Esophagus muscularis mucosa (tissue), 4 donors: ENCODE data around the gene CDK5RAP2. TPM values are rescaled to one million over a fixed set of nuclear protein-coding genes. Genes with fewer than 3 reads are reported as not detected.

Experiments used
- DNase-seq: peaks from one replicate; pipeline ENCODE4 v3.0.0-alpha.2; 2017; ENCODE audit errors: extremely low spot score
- H3K27ac ChIP-seq, 4 donors: fragments of 200-600 bp; sonication (generic); replicated peaks in 1 of 4; 1 replicate in 3 of 4; 2 replicates in 1 of 4; pipeline ENCODE4 v1.5.1; 2016 to 2019; ENCODE audit warnings: mild to moderate bottlenecking in 1 of 4
- H3K27me3 ChIP-seq, 4 donors: fragments of 200-600 bp; sonication (generic); one replicate each; pipeline versions ENCODE4 v1.5.1 to v1.6.0; 2016 to 2019
- H3K36me3 ChIP-seq, 4 donors: fragments of 200-600 bp; sonication (generic); one replicate each; pipeline ENCODE4 v1.5.1; 2016 to 2019
- H3K4me1 ChIP-seq, 4 donors: fragments of 200-600 bp; sonication (generic); one replicate each; pipeline ENCODE4 v1.5.1; 2016 to 2019
- H3K4me3 ChIP-seq, 4 donors: fragments of 200-600 bp; sonication (generic); 1 replicate in 2 of 4; 2 replicates in 2 of 4; pipeline ENCODE4 v1.5.1; 2016 to 2019; ENCODE audit warnings: mild to moderate bottlenecking in 4 of 4, moderate library complexity in 1 of 4
- H3K9me3 ChIP-seq, 4 donors: fragments of 200-600 bp; sonication (generic); 1 replicate in 3 of 4; 2 replicates in 1 of 4; pipeline ENCODE4 v1.5.1; 2016 to 2019
- EP300 ChIP-seq: sonication (generic); formaldehyde crosslinking; IDR thresholded peaks from one replicate; pipeline ENCODE4 v1.6.1; 2017; ENCODE audit warnings: antibody characterized with exemption
- POLR2A ChIP-seq: fragments of 450-650 bp; IDR thresholded peaks from one replicate; pipeline ENCODE4 v1.6.1; 2017; ENCODE audit warnings: antibody characterized with exemption, moderate library complexity, mild to moderate bottlenecking, low read depth
- POLR2AphosphoS5 ChIP-seq, 2 donors: sonication (generic); formaldehyde crosslinking; IDR thresholded peaks; one replicate each; pipeline ENCODE4 v1.6.1; 2017; ENCODE audit warnings: antibody characterized with exemption in 2 of 2
- WGBS: methylation state at CpG from one replicate; pipeline ENCODE4 v1.1.5; 2018; 5-methylcytosine and 5-hydroxymethylcytosine counted together
- intact Hi-C: fragments of 100-400 bp; cut with DNase I; formaldehyde crosslinking; loops from one replicate; pipeline ENCODE4 v1.15.1; 2023
- total RNA-seq, 4 donors: library from RNA; depleted of rRNA; stranded (reverse); fragments of >200 nt; gene quantifications; one replicate each; pipeline versions ENCODE4 v1.1.0 to v1.2.1, GENCODE V29; 2016
- TF ChIP-seq, protein P1 (sequence below), 3 experiments: fragments of 200-600 bp in 2 of 3; fragments of 450-650 bp in 1 of 3; sonication (generic) in 2 of 3; IDR thresholded peaks; one replicate each; pipeline ENCODE4 v1.5.1; 2017 to 2019; ENCODE audit warnings: antibody characterized with exemption in 3 of 3, mild to moderate bottlenecking in 2 of 3, moderate library complexity in 1 of 3

The CDK5RAP2 gene
- total RNA-seq, 4 donors from 2014 or later: 34.6 to 38.6 (median 36.7) TPM

DNA sequence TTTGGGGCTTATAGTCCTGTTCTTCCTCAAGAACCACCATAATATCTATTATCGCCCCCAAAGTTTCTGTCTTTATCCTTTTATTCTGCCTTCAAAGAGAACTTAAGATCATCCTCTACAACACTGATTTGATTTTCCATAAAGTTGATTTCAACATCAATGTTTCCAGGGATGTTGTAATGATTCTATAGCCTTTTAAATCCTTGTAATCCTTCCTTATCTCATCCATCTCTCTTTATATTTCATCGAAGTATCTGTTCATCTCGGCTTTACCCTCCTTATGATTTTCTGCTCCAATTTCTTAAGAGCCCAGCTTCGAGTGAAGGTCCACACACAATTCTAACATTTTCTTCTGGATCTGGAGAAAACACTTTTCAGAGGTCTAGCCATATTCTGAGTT lies 218.4 kb downstream of the CDK5RAP2 start:
- intact Hi-C loops: no loop called here
- H3K27ac ChIP-seq: no peak overlapping the region
- TF ChIP-seq POLR2AphosphoS5 (IDR thresholded peaks at IDR 0.05): no peak
- TF ChIP-seq EP300: no peak
- TF ChIP-seq, protein P1, sequence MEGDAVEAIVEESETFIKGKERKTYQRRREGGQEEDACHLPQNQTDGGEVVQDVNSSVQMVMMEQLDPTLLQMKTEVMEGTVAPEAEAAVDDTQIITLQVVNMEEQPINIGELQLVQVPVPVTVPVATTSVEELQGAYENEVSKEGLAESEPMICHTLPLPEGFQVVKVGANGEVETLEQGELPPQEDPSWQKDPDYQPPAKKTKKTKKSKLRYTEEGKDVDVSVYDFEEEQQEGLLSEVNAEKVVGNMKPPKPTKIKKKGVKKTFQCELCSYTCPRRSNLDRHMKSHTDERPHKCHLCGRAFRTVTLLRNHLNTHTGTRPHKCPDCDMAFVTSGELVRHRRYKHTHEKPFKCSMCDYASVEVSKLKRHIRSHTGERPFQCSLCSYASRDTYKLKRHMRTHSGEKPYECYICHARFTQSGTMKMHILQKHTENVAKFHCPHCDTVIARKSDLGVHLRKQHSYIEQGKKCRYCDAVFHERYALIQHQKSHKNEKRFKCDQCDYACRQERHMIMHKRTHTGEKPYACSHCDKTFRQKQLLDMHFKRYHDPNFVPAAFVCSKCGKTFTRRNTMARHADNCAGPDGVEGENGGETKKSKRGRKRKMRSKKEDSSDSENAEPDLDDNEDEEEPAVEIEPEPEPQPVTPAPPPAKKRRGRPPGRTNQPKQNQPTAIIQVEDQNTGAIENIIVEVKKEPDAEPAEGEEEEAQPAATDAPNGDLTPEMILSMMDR (IDR thresholded peaks at IDR 0.05): no peak
- no peaks in the 10 kb centered on the region for H3K9me3 ChIP-seq
- peaks cover 0 to 6% (median 2%) of the 10 kb centered on the region in 4 donors for H3K4me1 ChIP-seq
- no peaks in the 10 kb centered on the region for H3K36me3 ChIP-seq
- H3K4me3 ChIP-seq: no peak overlapping the region
- no peaks in the 10 kb centered on the region for H3K27me3 ChIP-seq
- no peak for DNase-seq
- WGBS: 91% methylated on average over 4 of the region's 4 CpGs

DNA sequence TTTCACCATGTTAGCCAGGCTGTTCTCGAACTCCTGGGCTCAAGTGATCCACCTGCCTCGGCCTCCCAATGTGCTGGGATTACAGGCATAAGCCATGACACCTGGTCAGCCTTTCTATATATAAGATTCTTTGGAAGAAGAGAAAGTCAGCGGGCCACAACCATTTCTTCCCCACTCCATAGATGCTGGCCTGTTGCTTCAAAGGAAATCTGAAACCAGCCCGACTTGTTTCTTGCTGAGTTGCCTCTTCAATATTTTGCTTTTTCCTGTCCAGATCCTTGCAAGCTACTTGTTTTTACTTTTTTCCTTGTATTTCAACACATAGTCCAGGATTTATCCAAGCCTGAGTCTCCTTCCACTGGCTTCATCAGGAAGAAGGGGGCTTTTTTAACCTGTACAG lies 219.5 kb downstream of the CDK5RAP2 start:
- Histone ChIP-seq H3K27me3 (no peaks in the 10 kb centered on the region), H3K27ac (no peak overlapping the region), H3K9me3 (peaks cover 0 to 6% (median 0%) of the 10 kb centered on the region in 4 donors), H3K4me3 (no peak overlapping the region), H3K36me3 (no peaks in the 10 kb centered on the region), H3K4me1 (no peaks in the 10 kb centered on the region)
- 93% methylated on average over 4 of the region's 4 CpGs for WGBS
- intact Hi-C loops: no loop called here
- TF ChIP-seq, protein P1 (IDR thresholded peaks at IDR 0.05): no peak
- no peak for TF ChIP-seq EP300
- TF ChIP-seq POLR2AphosphoS5 (IDR thresholded peaks at IDR 0.05): no peak
- TF ChIP-seq POLR2A: no peak
- no peak for DNase-seq

- DNase-seq: no peak
- Histone ChIP-seq H3K36me3 (no peaks in the 10 kb centered on the region), H3K27me3 (no peaks in the 10 kb centered on the region), H3K9me3 (peaks cover 0 to 6% (median 0%) of the 10 kb centered on the region in 4 donors), H3K27ac (no peak overlapping the region), H3K4me1 (no peaks in the 10 kb centered on the region), H3K4me3 (no peak overlapping the region)
- intact Hi-C loops: no loop called here
- no peak for TF ChIP-seq POLR2AphosphoS5 (IDR thresholded peaks at IDR 0.05)
- TF ChIP-seq, protein P1 (IDR thresholded peaks at IDR 0.05): no peak
- no peak for TF ChIP-seq POLR2A
- no peak for TF ChIP-seq EP300
- 92% methylated on average over 4 of the region's 4 CpGs for WGBS
Observed at GRCh38 chr9:120360046-120360445, 219.9 kb downstream of the CDK5RAP2 start.

GRCh38 chr9:120358877-120359276 lies 221.1 kb downstream of the CDK5RAP2 start:
- intact Hi-C loops: no loop called here
- no peak for DNase-seq
- Histone ChIP-seq H3K9me3 (peaks cover 0 to 6% (median 0%) of the 10 kb centered on the region in 4 donors), H3K36me3 (no peaks in the 10 kb centered on the region), H3K27ac (no peak overlapping the region), H3K27me3 (no peaks in the 10 kb centered on the region), H3K4me3 (no peak overlapping the region), H3K4me1 (no peaks in the 10 kb centered on the region)
- WGBS: 90% methylated on average over 6 of the region's 7 CpGs
- TF ChIP-seq POLR2A: no peak
- TF ChIP-seq, protein P1 (IDR thresholded peaks at IDR 0.05): no peak
- TF ChIP-seq EP300: no peak
- no peak for TF ChIP-seq POLR2AphosphoS5 (IDR thresholded peaks at IDR 0.05)

GRCh38 chr9:120353506-120353905 lies 226.5 kb downstream of the CDK5RAP2 start:
- Histone ChIP-seq H3K4me3 (no peak overlapping the region), H3K36me3 (no peaks in the 10 kb centered on the region), H3K9me3 (peaks cover 0 to 6% (median 0%) of the 10 kb centered on the region in 4 donors), H3K27me3 (no peaks in the 10 kb centered on the region), H3K4me1 (no peaks in the 10 kb centered on the region), H3K27ac (no peak overlapping the region)
- no peak for DNase-seq
- intact Hi-C loops: no loop called here
- WGBS: 58% methylated on average over 5 of the region's 5 CpGs
- no peak for TF ChIP-seq POLR2AphosphoS5 (IDR thresholded peaks at IDR 0.05)
- TF ChIP-seq, protein P1 (IDR thresholded peaks at IDR 0.05): no peak
- TF ChIP-seq POLR2A: no peak
- no peak for TF ChIP-seq EP300
